HepG2 (cell line): Measurements from ENCODE around the gene EML2.

Experiments
- KDM1A ChIP-seq: IDR thresholded peaks from 2 replicates; pipeline ENCODE4 v1.6.1; 2016; ENCODE audit warnings: missing compliant biosample characterization
- MIER2 ChIP-seq: IDR thresholded peaks from 2 replicates; pipeline ENCODE4 v1.6.1; 2016; ENCODE audit warnings: missing biosample characterization, missing genetic modification reagents
- POLR2A ChIP-seq, 2 experiments: IDR thresholded peaks; 2 replicates each; pipeline ENCODE4 v1.6.1; 2011; ENCODE audit warnings: low read depth in 2 of 2, low read length in 2 of 2, mild to moderate bottlenecking in 1 of 2, moderate library complexity in 1 of 2; ENCODE audit not compliant: insufficient read depth in 1 of 2
- RBM22 ChIP-seq: fragments of 200-400 bp; formaldehyde crosslinking; optimal IDR thresholded peaks from 2 replicates; pipeline ENCODE3; 2017; ENCODE audit warnings: mild to moderate bottlenecking, low read length, moderate library complexity
- RFX1 ChIP-seq: fragments of 450-650 bp; IDR thresholded peaks from 2 replicates; pipeline ENCODE4 v1.6.1; 2017
- SIN3A ChIP-seq: IDR thresholded peaks from 2 replicates; pipeline ENCODE4 v1.6.1; 2011; ENCODE audit warnings: low read depth, mild to moderate bottlenecking, control low read depth, low read length, borderline replicate concordance
- SP1 ChIP-seq, 2 experiments: fragments of 450-650 bp in 1 of 2; sonication (generic) in 1 of 2; formaldehyde crosslinking in 1 of 2; IDR thresholded peaks; 2 replicates each; pipeline versions ENCODE4 v1.4.0 to v1.6.1; 2016 to 2020; ENCODE audit warnings: missing genetic modification reagents in 1 of 2
- TCF12 ChIP-seq, 2 experiments: fragments of 450-650 bp in 1 of 2; sonication (generic) in 1 of 2; formaldehyde crosslinking in 1 of 2; IDR thresholded peaks; 2 replicates each; pipeline versions ENCODE4 v1.6.1 to v1.8.0; 2017 to 2022; ENCODE audit warnings: antibody characterized with exemption in 1 of 2, mild to moderate bottlenecking in 1 of 2, missing genetic modification reagents in 1 of 2, moderate library complexity in 1 of 2
- ZNF430 ChIP-seq: sonication (generic); formaldehyde crosslinking; IDR thresholded peaks from 2 replicates; pipeline ENCODE4 v1.9.0; 2021; ENCODE audit warnings: mild to moderate bottlenecking, missing genetic modification reagents
- TF ChIP-seq, protein P1 (sequence below), 2 experiments: sonication (generic) in 1 of 2; formaldehyde crosslinking in 1 of 2; IDR thresholded peaks; 2 replicates each; pipeline versions ENCODE4 v1.4.0 to v1.6.1; 2018 to 2020; ENCODE audit warnings: missing genetic modification reagents in 2 of 2, borderline replicate concordance in 1 of 2, low read depth in 1 of 2, mild to moderate bottlenecking in 1 of 2, missing biosample characterization in 1 of 2

DNA sequence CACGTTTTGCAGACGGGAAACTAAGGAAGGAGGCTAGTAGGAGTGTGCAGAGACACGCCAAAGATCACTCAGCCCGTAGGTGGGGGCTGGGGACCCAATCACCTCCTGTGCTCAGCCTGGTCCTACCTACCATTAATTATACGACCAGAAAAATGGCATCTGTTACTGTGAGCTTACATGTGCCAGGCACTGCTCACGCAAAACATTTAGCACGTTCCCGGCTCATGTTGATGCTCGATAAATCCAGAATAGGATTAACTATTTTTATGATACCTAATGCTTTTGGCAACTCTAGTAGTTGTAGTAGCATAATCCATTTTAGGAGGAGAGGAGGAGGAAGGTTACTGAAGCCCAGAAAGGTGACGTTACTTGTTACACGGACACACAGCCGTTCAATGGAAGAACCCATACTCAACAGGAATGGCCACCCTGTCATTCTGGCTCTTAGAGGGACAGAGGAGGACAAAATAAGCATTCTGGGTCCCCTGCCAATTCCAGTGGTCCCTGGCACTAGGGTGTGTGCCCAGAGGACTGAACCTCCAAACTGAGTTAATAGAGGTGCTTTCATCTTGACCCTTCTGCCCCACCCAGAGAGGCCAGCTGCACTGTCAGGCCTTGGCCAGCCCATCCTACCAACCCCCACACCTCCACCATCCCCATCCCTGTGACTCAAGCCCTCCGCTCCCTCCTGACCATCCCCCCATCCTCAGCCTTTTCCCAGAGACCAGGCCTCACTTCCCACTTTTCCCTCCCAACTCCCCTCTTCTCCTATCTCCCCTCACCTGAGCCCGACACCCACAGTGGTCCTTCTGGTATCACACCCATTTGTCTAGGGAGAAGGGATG lies 5.0 kb upstream of the EML2 start:
- TF ChIP-seq ZNF430 (CRISPR knock-in tag), result no peak
- no peak for TF ChIP-seq RBM22
- TF ChIP-seq, protein P1, sequence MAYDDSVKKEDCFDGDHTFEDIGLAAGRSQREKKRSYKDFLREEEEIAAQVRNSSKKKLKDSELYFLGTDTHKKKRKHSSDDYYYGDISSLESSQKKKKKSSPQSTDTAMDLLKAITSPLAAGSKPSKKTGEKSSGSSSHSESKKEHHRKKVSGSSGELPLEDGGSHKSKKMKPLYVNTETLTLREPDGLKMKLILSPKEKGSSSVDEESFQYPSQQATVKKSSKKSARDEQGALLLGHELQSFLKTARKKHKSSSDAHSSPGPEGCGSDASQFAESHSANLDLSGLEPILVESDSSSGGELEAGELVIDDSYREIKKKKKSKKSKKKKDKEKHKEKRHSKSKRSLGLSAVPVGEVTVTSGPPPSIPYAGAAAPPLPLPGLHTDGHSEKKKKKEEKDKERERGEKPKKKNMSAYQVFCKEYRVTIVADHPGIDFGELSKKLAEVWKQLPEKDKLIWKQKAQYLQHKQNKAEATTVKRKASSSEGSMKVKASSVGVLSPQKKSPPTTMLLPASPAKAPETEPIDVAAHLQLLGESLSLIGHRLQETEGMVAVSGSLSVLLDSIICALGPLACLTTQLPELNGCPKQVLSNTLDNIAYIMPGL (CRISPR knock-in tag; IDR thresholded peaks at IDR 0.05; ENCODE audit: borderline replicate concordance in 1 of 2, low read depth in 1 of 2), result no peak
- no peak for TF ChIP-seq SP1 (IDR thresholded peaks at IDR 0.05)
- TF ChIP-seq SP1 (CRISPR knock-in tag; IDR thresholded peaks at IDR 0.05), result no peak
- TF ChIP-seq POLR2A (IDR thresholded peaks at IDR 0.05; ENCODE audit: insufficient read depth in 1 of 2, low read depth in 2 of 2, low read length in 2 of 2), result no peak
- TF ChIP-seq KDM1A (CRISPR knock-in tag), result no peak
- TF ChIP-seq TCF12 (IDR thresholded peaks at IDR 0.05), result no peak
- TF ChIP-seq TCF12 (CRISPR knock-in tag; IDR thresholded peaks at IDR 0.05), result no peak
- TF ChIP-seq MIER2, result no peak
- no peak for TF ChIP-seq SIN3A
- TF ChIP-seq RFX1, result no peak
